SK-MEL-5 (cell line): ENCODE results near the gene CD37. TPM values are rescaled to one million over a fixed set of nuclear protein-coding genes. Genes with fewer than 3 reads are reported as not detected.

ENCODE experiments used
- small RNA-seq, 2 experiments: library from RNA; depleted of rRNA; stranded (forward); fragments of <200 nt; gene quantifications; one replicate each; pipeline ENCODE3, GENCODE V24; 2014
- total RNA-seq: library from RNA; depleted of rRNA; stranded (reverse); fragments of >200 nt; shearing (Covaris generic); gene quantifications from 2 replicates; pipeline ENCODE4 v1.2.3, GENCODE V29; 2014; rRNA removed

CD37 gene
- total RNA-seq, 1 experiment from 2014 or later = not detected

Small RNA genes within 50 kb of the gene (small RNA-seq; reads per million reads assigned to genes)
- gene MIR4324 = 0 reads per million in 2 experiments

Other genes with a start within 250 kb of the CD37 start
- 141 and 179 TPM in 2 replicates for gene SNRNP70, start 250.0 kb upstream of the CD37 start, total RNA-seq
- 5.6 and 6.4 TPM in 2 replicates for gene LIN7B, start 221.0 kb upstream of the CD37 start, total RNA-seq
- 1.1 and 1.8 TPM in 2 replicates for gene C19orf73, start 216.3 kb upstream of the CD37 start, total RNA-seq
- gene PPFIA3, start 215.9 kb upstream of the CD37 start, total RNA-seq = 8.8 and 9.9 TPM in 2 replicates
- not detected in 2 replicates for gene HRC, start 180.0 kb upstream of the CD37 start, total RNA-seq
- gene TRPM4, start 177.6 kb upstream of the CD37 start, total RNA-seq = 3.4 and 3.5 TPM in 2 replicates
- gene SLC6A16, start 10.2 kb upstream of the CD37 start, total RNA-seq = 0.05 TPM in 1 of 2 replicates, not detected in the other
- 15.0 and 17.4 TPM in 2 replicates for gene TEAD2, start 27.0 kb downstream of the CD37 start, total RNA-seq
- gene DKKL1, start 28.5 kb downstream of the CD37 start, total RNA-seq = 0.53 and 0.59 TPM in 2 replicates
- gene KASH5, start 52.8 kb downstream of the CD37 start, total RNA-seq = 0.19 TPM in 1 of 2 replicates, not detected in the other
- not detected in 2 replicates for gene PTH2, start 88.0 kb downstream of the CD37 start, total RNA-seq
- gene GFY, start 90.0 kb downstream of the CD37 start, total RNA-seq = not detected in 2 replicates
- 1.2 TPM in 2 replicates for gene SLC17A7, start 106.1 kb downstream of the CD37 start, total RNA-seq
- 60.8 and 64.1 TPM in 2 replicates for gene PIH1D1, start 116.4 kb downstream of the CD37 start, total RNA-seq
- gene ALDH16A1, start 117.8 kb downstream of the CD37 start, total RNA-seq = 15.1 and 16.7 TPM in 2 replicates
- gene FLT3LG, start 138.8 kb downstream of the CD37 start, total RNA-seq = 0.27 and 0.37 TPM in 2 replicates
- gene RPL13A, start 152.2 kb downstream of the CD37 start, total RNA-seq = 3,128 and 3,479 TPM in 2 replicates
- gene RPS11, start 161.0 kb downstream of the CD37 start, total RNA-seq = 2,119 and 2,380 TPM in 2 replicates
- 0.69 and 3.1 TPM in 2 replicates for gene FCGRT, start 177.3 kb downstream of the CD37 start, total RNA-seq
- 0.90 and 1.8 TPM in 2 replicates for gene RCN3, start 192.6 kb downstream of the CD37 start, total RNA-seq
- 38.4 and 46.5 TPM in 2 replicates for gene NOSIP, start 245.2 kb downstream of the CD37 start, total RNA-seq
- gene PRRG2, start 245.9 kb downstream of the CD37 start, total RNA-seq = 0.98 and 6.8 TPM in 2 replicates